Upper lobe of left lung (tissue), 4 donors: Measurements from ENCODE around the gene ASMTL.

Experiments used
- POLR2A ChIP-seq, 4 donors: fragments of 450-650 bp; IDR thresholded peaks; one replicate each; pipeline ENCODE4 v1.5.1; 2016 to 2017; ENCODE audit warnings: antibody characterized with exemption in 4 of 4, mild to moderate bottlenecking in 2 of 4
- POLR2AphosphoS5 ChIP-seq, 2 donors: sonication (generic); formaldehyde crosslinking; IDR thresholded peaks; one replicate each; pipeline ENCODE4 v1.5.1; 2017; ENCODE audit warnings: antibody characterized with exemption in 2 of 2
- TF ChIP-seq, protein P1 (sequence below), 6 experiments: fragments of 450-650 bp in 4 of 6; fragments of 200-600 bp in 2 of 6; sonication (generic) in 2 of 6; IDR thresholded peaks; one replicate each; pipeline ENCODE4 v1.5.1; 2016 to 2019; ENCODE audit warnings: antibody characterized with exemption in 6 of 6

DNA sequence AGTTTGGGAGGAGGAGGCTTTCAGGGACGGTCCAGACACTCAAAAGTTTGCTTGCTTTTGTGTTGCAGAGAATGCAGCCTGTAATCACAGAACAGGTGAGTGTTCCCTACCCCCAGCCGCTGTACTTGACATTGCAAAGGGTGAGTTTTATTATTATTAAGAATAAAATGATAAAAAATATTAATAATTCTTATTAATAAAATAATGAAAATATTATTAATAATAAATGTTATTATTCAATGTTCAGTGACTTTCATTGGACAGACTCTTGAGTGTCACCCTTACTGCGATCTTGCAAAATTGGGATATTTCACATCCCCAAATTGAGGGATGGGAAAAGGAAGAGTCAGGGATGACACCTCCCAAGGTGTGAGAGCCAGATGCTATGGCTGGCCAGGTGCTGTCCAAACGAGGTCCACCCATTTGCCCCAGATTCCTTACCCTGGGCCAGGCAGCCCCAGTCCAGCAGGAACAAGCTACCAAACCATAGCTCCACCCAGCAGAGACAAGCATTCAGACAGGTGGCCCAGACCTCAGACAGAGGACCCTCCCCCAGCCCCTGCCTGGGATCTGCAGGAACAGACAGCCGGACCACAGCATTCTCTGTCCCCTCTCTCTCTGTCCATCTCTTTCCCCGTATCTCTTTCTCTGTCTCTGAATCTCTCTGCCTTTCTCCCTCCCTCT is 93.8 kb downstream of the ASMTL start:
- TF ChIP-seq, protein P1, sequence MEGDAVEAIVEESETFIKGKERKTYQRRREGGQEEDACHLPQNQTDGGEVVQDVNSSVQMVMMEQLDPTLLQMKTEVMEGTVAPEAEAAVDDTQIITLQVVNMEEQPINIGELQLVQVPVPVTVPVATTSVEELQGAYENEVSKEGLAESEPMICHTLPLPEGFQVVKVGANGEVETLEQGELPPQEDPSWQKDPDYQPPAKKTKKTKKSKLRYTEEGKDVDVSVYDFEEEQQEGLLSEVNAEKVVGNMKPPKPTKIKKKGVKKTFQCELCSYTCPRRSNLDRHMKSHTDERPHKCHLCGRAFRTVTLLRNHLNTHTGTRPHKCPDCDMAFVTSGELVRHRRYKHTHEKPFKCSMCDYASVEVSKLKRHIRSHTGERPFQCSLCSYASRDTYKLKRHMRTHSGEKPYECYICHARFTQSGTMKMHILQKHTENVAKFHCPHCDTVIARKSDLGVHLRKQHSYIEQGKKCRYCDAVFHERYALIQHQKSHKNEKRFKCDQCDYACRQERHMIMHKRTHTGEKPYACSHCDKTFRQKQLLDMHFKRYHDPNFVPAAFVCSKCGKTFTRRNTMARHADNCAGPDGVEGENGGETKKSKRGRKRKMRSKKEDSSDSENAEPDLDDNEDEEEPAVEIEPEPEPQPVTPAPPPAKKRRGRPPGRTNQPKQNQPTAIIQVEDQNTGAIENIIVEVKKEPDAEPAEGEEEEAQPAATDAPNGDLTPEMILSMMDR (IDR thresholded peaks at IDR 0.05), result no peak
- no peak for TF ChIP-seq POLR2AphosphoS5 (IDR thresholded peaks at IDR 0.05)
- no peak for TF ChIP-seq POLR2A (IDR thresholded peaks at IDR 0.05)
